Panc1 (cell line): ENCODE results near the gene MAFG. TPM values are rescaled to one million over a fixed set of nuclear protein-coding genes. Genes with fewer than 3 reads are reported as not detected.

Experiments
- ATAC-seq: fragments of 200-7000 bp; cut with Tn5 transposase; 2 replicates; pipeline ENCODE4 v1.9.1; 2020; ENCODE audit warnings: mild to moderate bottlenecking, moderate library complexity
- BruUV-seq: library from RNA; stranded (reverse); fragments of 400-500 nt; replicated peaks from 2 replicates; lab custom pipeline; 2021; lab: Mats Ljungman, UMichigan
- CTCF ChIA-PET: fragments of 300-600 bp; sonication (Branson Sonifier 250); formaldehyde crosslinking; loops from one replicate; lab custom pipeline; 2022; ENCODE audit warnings: antibody characterized with exemption; lab: Charles Lee
- POLR2A ChIA-PET: fragments of 300-600 bp; sonication (Branson Sonifier 250); formaldehyde crosslinking; loops from one replicate; lab custom pipeline; 2022; ENCODE audit warnings: antibody characterized with exemption; lab: Charles Lee
- DNase-seq: peaks from one replicate; pipeline ENCODE4 v3.0.0-alpha.2; 2010; ENCODE audit warnings: low read depth, low spot score
- H3K27ac ChIP-seq: 2 replicates; pipeline ENCODE4 v1.5.1; 2011; ENCODE audit warnings: mild to moderate bottlenecking, low read length, inconsistent platforms
- H3K27me3 ChIP-seq: fragments of 200-500 bp; sonication (Bioruptor generic); 2 replicates; pipeline ENCODE4 v1.6.0; 2014; ENCODE audit warnings: low read length, inconsistent platforms; ENCODE audit not compliant: control insufficient read depth, insufficient read depth
- H3K36me3 ChIP-seq: fragments of 200-500 bp; sonication (Bioruptor generic); 2 replicates; pipeline ENCODE4 v1.5.1; 2014; ENCODE audit warnings: inconsistent platforms, mild to moderate bottlenecking, low read length, moderate library complexity; ENCODE audit not compliant: control insufficient read depth, insufficient read depth
- H3K4me1 ChIP-seq: 2 replicates; pipeline ENCODE4 v1.5.1; 2011; ENCODE audit warnings: inconsistent platforms, mild to moderate bottlenecking, low read length, moderate library complexity; ENCODE audit not compliant: control insufficient read depth, insufficient read depth
- H3K4me3 ChIP-seq, 2 experiments: 2 replicates each; pipeline ENCODE4 v1.5.1; 2011 to 2012; ENCODE audit warnings: low read depth in 2 of 2, low read length in 2 of 2, mild to moderate bottlenecking in 2 of 2, inconsistent platforms in 1 of 2, moderate library complexity in 1 of 2
- H3K9me3 ChIP-seq: fragments of 200-500 bp; sonication (Bioruptor generic); 2 replicates; pipeline ENCODE4 v1.5.1; 2014; ENCODE audit warnings: low read depth, mild to moderate bottlenecking, inconsistent platforms, low read length, moderate library complexity; ENCODE audit not compliant: control insufficient read depth, insufficient read depth
- CTCF ChIP-seq: fragments of 450-650 bp; IDR thresholded peaks from 2 replicates; pipeline ENCODE4 v1.5.1; 2017; ENCODE audit warnings: mild to moderate bottlenecking
- POLR2AphosphoS5 ChIP-seq: IDR thresholded peaks from 2 replicates; pipeline ENCODE4 v1.6.1; 2012; ENCODE audit warnings: mild to moderate bottlenecking, low read depth, low read length, moderate library complexity
- REST ChIP-seq, 2 experiments: IDR thresholded peaks; 2 replicates each; pipeline ENCODE4 v1.6.1; 2011 to 2012; ENCODE audit warnings: low read depth in 2 of 2, control low read depth in 1 of 2, low read length in 1 of 2, mild to moderate bottlenecking in 1 of 2, moderate library complexity in 1 of 2; ENCODE audit not compliant: insufficient read depth in 1 of 2
- SIN3A ChIP-seq: IDR thresholded peaks from 2 replicates; pipeline ENCODE4 v1.6.1; 2012; ENCODE audit warnings: low read depth, mild to moderate bottlenecking, low read length, moderate library complexity, borderline replicate concordance; ENCODE audit not compliant: insufficient read depth
- TCF7L2 ChIP-seq: IDR thresholded peaks from 2 replicates; pipeline ENCODE4 v1.6.1; 2011; ENCODE audit warnings: mild to moderate bottlenecking, low read depth, low read length, inconsistent platforms
- in situ Hi-C: cut with HindIII; loops from 2 replicates; pipeline ENCODE4 v1.10.0; 2016; ENCODE audit warnings: low sequenced_read_pairs, low pct_unique_long_range_greater_than_20kb
- intact Hi-C: fragments of 100-400 bp; cut with micrococcal nuclease; formaldehyde crosslinking; loops from one replicate; pipeline ENCODE4 v1.10.0; 2022; ENCODE audit not compliant: unreplicated experiment
- total RNA-seq: library from RNA; stranded (reverse); gene quantifications from one replicate; pipeline ENCODE4 v1.2.1, GENCODE V29; 2021; ENCODE audit not compliant: unreplicated experiment

Gene MAFG
- total RNA-seq, 1 experiment from 2014 or later = 57.0 TPM

- BruUV-seq = no TSS peak
- Histone ChIP-seq H3K4me1 (peaks cover 44% of the 10 kb centered on the region), H3K9me3 (no peaks in the 10 kb centered on the region), H3K36me3 (peaks cover 14% of the 10 kb centered on the region), H3K27me3 (no peaks in the 10 kb centered on the region), H3K27ac (no peak overlapping the region), H3K4me3 (no peak overlapping the region)
- in situ Hi-C loops = no loop called here
- no peak for TF ChIP-seq POLR2AphosphoS5
- no peak for TF ChIP-seq TCF7L2
- no peak for TF ChIP-seq SIN3A
- no peak for TF ChIP-seq CTCF
- TF ChIP-seq REST (IDR thresholded peaks at IDR 0.05; ENCODE audit: insufficient read depth in 1 of 2, low read depth in 2 of 2, low read length in 1 of 2) = no peak
- ChIA-PET CTCF (no interaction called here), POLR2A (interaction anchor here (1.3 kb wide), 1 partner anchor 9 kb away, joined by 3 read pairs; no protein-coding TSS in a partner anchor)
- intact Hi-C loops = no loop called here
- ATAC-seq (no peak), DNase-seq (no peak)
These were observed 12.2 kb downstream of the MAFG start for GRCh38 chr17:81915331-81915730.

- DNase-seq (no peak), ATAC-seq (no peak)
- POLR2A ChIA-PET = interaction anchor here (0.5 kb wide), 1 partner anchor 905 kb away, joined by 4 read pairs; no protein-coding TSS in a partner anchor
- no TSS peak for BruUV-seq
- intact Hi-C loops = no loop called here
- peaks cover 14% of the 10 kb centered on the region for H3K36me3 ChIP-seq
- peaks cover 42% of the 10 kb centered on the region for H3K4me1 ChIP-seq
- CTCF ChIA-PET = no interaction called here
- TF ChIP-seq TCF7L2 = no peak
- no peak for TF ChIP-seq POLR2AphosphoS5
- no peak for TF ChIP-seq CTCF
- TF ChIP-seq REST (IDR thresholded peaks at IDR 0.05; ENCODE audit: insufficient read depth in 1 of 2, low read depth in 2 of 2, low read length in 1 of 2) = no peak
- no peak for TF ChIP-seq SIN3A
- no peaks in the 10 kb centered on the region for H3K9me3 ChIP-seq
- no peaks in the 10 kb centered on the region for H3K27me3 ChIP-seq
- in situ Hi-C loops = no loop called here
- no peak overlapping the region for H3K4me3 ChIP-seq
- H3K27ac ChIP-seq = no peak overlapping the region
These were observed 13.3 kb downstream of the MAFG start for GRCh38 chr17:81914103-81914850.
